Gastroesophageal sphincter (tissue), 3 donors: ENCODE measurements around the gene PWWP2B.

ENCODE experiments used
- CTCF ChIP-seq, 4 experiments: fragments of 200-600 bp in 2 of 4; fragments of 450-650 bp in 2 of 4; sonication (generic) in 1 of 4; IDR thresholded peaks; one replicate each; pipeline ENCODE4 v1.5.1; 2017 to 2019; ENCODE audit warnings: antibody characterized with exemption in 4 of 4, mild to moderate bottlenecking in 2 of 4, moderate library complexity in 2 of 4
- EP300 ChIP-seq: sonication (generic); formaldehyde crosslinking; IDR thresholded peaks from one replicate; pipeline ENCODE4 v1.6.1; 2017; ENCODE audit warnings: antibody characterized with exemption, mild to moderate bottlenecking
- POLR2A ChIP-seq, 2 donors: fragments of 450-650 bp; IDR thresholded peaks; one replicate each; pipeline ENCODE4 v1.6.1; 2017; ENCODE audit warnings: antibody characterized with exemption in 2 of 2, mild to moderate bottlenecking in 2 of 2, moderate library complexity in 1 of 2
- POLR2AphosphoS5 ChIP-seq: sonication (generic); formaldehyde crosslinking; IDR thresholded peaks from one replicate; pipeline ENCODE4 v1.6.1; 2017; ENCODE audit warnings: antibody characterized with exemption

GRCh38 chr10:132406181-132406580 lies 9.2 kb downstream of the PWWP2B start:
- no peak for TF ChIP-seq CTCF (IDR thresholded peaks at IDR 0.05)
- no peak for TF ChIP-seq POLR2A (IDR thresholded peaks at IDR 0.05)
- TF ChIP-seq POLR2AphosphoS5: no peak
- TF ChIP-seq EP300: no peak
